Activated naive CD8-positive, alpha-beta T cell treated with anti-CD3 and anti-CD28 coated beads, Interleukin-2, amount 50 U/mL, for 16 hours (primary cell): ENCODE results near the gene WDR37.

ENCODE experiments used
- DNase-seq: peaks from one replicate; pipeline ENCODE4 v3.0.0-alpha.2; 2020; ENCODE audit warnings: low read depth, low spot score

Gene WDR37

DNA sequence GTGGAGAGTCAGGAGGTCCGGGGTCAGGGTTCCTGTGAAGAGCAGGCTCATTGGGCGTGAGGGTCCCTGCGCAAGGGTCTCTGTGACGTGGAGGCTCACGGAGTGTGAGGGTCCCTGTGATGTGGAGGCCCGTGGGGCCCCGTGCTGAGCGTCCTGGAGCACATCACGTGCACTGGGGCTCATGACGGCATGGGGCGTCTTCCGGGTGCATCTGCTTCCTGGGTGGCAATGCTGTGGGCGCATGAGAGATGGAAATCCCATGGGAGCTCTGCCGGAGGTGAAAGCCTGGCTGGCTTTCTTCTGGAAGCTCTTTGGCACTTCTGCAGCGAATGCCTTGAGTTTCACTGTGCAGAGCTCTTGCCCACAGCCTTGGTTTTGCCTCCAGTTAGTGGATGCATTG lies 71.4 kb downstream of the WDR37 start:
- DNase-seq = no peak

DNA sequence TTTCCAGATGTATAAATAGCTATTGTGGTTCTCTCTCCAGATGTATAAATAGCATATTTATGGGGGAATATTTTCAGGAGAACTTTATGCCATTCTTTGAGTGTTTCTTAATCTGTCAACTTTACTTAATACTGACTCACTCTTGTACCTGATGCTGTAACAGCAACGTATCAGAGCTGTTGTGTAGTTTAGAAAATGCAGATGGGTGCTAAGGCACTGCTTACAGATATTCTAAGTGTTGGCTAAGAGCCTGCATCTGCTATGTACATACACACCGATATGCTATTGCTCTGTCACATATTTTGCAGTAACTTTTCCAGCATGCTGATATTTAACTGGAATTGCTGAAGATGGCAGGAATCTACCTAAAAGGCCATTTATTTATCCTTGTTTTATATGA lies 71.9 kb downstream of the WDR37 start:
- no peak for DNase-seq

DNA sequence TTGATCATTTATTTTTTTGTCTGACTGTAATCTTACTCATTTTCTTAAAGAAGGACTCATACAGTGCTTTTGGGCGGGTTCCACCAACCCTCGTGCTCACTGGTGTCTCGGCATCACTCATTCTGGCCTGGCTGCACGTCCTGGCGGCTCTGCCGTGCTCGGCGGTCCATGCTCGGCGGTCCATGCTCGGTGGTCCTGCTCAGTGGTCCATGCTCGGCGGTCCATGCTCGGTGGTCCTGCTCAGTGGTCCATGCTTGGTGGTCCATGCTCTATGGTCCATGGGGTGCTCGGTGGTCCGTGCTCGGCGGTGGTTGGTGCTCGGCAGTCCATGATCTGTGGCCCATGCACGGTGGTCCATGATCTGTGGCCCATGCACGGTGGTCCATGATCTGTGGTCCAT lies 72.5 kb downstream of the WDR37 start:
- no peak for DNase-seq

DNA sequence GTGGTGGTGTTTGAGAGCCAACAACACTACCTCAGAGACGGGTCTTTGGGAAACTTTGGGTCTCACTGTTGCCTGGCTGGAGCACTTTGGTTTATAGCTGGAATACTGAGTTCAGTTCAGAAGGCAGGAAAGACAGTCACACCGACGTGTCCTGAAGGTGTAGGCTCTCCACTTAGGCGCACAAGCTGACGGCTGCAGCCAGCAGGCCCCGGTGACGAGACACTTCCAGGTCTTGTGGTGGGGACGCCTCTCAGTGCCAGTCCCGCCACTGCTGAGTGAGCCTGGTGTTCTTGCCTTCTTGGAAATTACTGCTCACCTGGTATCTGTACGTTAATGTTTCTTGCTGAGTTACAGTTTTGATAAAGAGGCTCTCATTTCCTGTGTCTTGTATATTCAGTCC lies 74.0 kb downstream of the WDR37 start:
- no peak for DNase-seq

DNA sequence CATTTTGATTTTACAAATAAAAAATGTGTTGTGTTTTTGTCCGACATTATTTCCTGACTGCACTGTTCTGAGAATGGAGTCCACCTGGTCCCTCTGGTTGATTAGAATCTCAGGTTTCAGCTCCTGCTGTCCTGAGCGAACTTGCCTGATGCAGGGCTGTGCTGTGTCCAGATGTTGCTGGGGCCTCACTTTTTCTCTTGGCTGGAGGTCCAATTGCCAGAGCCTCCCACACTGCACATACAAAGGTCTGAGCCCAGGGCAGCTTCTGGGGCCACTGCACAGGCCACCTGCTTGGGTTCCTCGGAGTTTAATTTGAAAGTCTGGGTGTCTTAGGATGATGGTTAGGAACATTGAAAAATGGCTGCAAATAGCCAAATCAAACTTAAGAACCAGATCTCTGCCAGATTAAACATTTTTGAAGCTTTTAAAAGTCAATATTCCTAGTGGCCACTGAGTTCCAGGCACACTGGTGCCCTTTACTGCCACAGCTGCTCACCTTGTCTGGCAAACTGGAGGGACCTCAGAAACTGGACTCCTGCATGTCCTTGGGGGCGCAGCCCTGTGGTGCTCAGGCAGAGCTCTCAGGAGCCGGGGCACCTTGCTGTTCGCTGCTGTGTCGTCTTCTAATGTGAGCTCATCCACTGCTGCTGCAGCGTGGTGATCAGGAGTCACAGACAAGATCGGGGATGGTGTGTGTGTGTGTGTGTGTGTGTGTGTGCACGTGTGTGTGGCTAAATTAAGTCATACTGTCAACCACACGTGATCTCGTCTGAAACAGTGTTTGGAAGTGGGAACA lies 75.0 kb downstream of the WDR37 start:
- DNase-seq = no peak

DNA sequence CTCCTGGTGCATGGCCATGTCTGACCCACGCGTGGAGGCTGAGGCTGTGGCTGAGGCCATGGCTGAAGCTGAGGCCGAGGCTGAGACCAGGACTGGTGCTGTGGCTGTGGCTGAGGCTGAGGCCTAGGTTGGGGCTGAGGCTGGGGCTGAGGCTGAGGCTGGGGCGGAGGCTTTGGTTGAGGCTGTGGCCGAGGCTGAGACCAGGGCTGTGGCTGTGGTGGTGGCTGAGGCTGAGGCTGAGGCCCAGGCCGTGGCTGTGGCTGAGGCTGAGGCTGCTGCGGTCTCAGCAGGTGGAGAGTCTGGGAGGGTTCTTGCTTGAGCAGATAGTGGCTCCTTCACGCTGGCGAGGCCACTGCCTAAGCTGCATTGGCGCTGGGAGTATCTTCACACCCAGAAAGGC lies 76.4 kb downstream of the WDR37 start:
- no peak for DNase-seq

DNA sequence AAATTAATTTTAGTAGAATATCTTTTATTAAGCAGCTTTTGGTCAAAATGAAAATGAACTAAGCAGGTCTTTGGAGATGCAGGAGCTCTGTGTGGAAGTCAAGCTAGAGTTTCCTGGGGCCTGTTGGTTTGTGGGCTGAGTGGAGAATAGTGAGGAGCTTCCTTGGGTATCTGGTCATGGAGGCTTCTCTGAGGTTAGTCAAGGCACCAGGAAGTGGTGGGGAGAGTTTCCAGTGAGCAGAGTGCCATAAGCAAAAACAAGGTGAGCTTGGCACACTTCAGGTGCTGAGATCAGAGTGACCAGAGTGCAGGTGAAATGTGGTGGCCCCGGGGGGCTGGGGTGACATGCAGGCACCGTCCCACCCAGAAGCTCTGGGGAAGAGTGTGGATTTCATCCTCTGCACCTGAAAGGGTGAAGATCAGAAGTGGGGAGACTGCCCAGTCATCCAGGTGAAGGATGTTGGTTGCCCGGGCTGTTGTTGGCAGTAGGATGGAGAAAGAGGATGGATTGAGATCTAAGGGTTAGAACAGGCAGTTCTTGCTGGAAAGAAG lies 77.4 kb downstream of the WDR37 start:
- DNase-seq = no peak

DNA sequence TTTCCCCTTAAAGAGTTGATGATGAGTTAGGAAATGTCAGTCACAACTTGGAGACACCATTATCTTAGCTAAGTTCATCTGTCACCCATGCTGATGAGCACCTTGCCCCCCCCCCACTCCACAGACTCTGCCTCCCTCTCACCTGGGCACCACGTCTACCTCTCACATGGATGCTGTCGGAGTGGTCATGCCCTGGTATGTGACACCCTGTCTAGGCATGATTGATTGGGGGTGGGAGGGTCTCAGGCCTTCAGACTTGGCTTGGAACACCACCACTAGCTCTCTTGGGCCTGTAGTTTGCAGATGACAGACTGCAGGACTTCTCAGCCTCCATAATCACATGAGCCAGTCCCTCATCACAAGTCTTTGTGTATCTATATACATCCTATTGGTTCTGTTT lies 78.0 kb downstream of the WDR37 start:
- DNase-seq = no peak

DNA sequence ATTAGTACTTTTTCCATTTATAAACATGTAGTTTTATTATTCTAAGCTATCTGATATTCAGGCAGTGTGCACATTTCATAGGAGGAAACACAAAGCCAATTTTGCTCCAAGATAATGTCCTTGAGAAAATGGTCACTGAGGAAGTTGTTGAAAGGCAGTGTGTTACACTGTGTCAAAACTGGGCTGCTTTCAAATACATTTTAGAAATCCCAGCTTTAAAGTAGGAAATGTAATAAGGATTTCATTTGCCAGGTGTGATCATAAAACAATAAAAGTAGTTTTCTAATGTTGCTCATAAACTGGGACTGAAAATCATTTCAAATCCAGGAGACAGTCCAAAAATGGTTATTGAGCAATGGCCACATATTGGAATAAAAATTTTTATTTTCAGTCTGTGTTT lies 80.1 kb downstream of the WDR37 start:
- DNase-seq = no peak

DNA sequence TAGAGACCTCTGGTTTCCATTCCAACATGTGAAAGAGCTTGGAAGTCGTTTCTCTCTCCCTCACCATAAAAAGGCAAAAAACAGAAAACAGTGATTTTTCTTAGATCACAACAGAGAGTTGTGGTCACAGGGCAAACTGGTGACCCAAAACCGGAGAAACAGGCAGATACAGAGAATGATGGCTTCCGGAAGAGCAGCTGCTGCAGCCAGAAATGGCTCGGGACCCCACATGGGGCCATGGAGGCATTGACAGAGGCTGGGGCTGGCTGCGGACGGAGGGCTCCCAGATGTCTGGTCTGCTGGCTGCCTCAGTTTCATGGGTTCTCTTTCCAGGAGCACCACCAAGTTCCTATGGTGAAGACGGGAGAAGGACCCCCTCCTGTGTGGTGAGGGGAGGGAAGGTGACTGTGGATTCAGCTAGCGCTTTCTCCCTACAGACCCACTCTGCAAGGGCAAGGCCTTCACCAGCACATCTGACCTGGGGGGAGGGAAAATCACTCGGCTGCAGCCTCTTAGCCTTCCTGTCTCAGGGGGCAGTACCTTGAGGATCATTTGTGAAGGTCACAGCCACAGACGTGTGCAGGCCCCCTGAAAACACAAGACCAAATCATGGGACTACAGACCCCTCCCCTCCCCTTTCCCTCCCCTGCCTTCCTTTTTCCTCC lies 81.4 kb downstream of the WDR37 start:
- DNase-seq = no peak

DNA sequence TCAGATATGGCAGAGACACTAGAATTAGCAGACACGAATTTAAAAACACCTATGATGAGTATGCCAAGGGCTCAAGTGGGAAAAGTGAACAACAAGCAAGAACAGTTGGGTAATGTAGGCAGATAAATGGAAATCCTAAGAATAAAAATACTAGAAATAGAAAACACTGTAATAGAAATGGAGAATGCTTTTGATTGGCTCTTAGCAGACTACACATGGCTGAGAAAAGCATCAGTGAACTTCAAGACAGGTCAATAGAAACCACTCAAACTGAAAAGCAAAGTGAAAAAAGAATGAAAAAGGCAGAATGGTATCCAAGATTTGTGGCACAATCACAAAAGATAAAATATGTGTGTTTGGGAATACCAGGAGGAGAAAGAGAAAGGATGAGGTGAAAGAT lies 82.3 kb downstream of the WDR37 start:
- DNase-seq = no peak

DNA sequence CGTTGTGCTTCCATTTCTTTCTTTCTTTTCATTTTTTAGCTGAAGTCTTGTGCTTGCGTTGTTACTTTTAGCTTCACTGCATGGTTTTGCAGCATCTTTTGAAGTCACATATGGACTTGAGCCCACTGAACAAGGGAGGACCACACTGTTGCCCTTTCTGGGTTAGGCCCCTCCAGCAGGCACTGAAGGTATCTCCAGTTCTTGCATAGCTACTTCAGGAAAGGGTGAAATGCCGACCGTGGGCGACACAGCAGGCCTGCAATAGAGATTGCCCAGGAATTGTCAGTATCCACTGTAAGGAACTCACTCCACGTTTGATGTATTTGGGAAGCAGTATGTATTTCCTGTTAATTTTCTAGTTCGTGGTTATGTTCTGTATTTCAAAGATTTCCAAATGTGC lies 85.1 kb downstream of the WDR37 start:
- DNase-seq = no peak

DNA sequence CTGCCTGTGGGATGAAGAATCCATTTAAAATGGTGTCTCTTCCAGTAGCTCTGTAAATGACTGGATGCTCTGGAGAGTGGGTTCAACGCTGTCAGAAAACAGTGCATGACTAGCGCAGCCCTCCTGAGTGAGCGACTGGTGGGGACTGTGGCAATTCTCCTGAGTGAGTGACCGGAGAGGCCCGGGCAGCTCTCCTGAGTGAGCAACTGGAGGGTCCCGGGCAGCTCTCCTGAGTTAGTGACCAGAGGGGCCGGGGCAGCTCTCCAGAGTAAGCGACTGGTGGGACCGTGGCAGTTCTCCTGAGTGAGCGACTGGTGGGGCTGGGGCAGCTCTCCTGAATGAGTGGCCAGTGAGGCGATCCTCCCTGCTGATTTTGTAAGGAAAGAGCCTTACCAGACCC lies 85.5 kb downstream of the WDR37 start:
- DNase-seq = no peak

DNA sequence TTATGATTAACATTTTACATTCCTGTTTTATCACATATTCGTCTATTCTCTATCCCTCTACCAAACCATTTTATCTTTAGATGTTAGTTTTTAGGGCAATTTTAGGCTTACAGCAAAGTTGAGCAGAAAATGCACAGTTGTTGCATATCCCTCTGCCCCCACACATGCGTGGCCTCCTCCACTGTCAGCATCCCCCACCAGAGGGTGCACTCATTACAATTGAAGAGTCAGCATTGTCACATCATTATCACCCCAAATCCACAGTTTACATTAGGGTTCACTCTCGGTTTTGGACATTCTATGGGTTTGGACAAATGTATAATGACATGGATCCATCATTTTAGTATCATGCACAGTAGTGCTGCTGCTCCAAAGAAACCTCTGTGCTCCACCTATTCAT lies 86.4 kb downstream of the WDR37 start:
- no peak for DNase-seq

DNA sequence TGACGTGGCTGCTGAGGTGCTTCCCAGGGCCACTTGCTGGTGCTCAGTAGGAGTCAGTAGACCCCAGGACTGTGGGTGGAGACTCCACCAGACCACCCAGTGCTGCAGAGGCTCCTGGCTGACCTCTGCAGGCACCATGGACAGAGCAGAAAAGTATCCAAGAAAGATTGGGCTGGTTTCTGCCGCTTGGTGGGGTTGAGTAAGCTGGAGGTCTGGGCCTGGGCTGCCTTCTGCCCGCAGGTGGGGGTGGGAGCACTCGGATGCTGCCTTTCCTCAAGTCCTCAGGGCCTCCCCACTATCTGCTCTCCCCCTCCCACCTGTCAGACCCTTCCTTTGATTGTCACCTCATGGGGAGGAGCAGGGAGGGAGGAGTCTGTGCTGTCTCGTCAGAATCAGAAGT lies 91.6 kb downstream of the WDR37 start:
- no peak for DNase-seq

DNA sequence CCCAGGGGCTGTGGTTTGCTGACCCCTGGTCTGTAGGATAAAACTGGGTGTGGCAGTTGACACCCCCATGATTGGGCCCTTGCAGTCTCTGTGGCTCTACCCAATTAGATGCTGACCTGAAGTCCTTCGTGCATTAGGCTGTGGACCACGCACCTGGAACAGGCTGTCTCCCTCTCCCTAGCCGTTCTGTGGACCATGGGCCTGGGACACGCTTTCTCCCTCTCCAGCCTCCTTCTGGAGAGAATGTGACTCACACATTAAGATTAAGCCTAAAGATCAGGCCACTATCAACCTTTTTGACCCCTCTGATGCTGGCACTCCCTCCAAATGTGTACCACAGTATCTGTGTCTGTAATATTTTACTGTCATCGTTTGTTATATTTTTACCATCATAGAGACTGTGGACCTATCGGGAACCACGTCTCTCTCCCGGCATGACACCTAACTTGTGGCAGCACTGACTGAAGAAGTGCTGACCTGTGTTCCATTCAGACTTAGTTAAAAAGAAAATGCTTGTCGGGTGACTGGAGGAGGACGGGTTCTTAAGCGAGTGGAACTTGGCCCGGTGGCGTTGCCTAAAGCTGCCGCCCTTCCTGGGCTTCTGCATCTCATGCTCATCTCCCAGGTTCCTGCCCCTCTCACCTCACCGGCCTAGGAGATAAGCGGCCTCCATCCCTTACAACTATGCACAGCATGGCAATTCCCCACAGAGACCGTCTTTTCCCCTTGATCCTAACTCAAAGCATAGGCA lies 92.8 kb downstream of the WDR37 start:
- no peak for DNase-seq

DNA sequence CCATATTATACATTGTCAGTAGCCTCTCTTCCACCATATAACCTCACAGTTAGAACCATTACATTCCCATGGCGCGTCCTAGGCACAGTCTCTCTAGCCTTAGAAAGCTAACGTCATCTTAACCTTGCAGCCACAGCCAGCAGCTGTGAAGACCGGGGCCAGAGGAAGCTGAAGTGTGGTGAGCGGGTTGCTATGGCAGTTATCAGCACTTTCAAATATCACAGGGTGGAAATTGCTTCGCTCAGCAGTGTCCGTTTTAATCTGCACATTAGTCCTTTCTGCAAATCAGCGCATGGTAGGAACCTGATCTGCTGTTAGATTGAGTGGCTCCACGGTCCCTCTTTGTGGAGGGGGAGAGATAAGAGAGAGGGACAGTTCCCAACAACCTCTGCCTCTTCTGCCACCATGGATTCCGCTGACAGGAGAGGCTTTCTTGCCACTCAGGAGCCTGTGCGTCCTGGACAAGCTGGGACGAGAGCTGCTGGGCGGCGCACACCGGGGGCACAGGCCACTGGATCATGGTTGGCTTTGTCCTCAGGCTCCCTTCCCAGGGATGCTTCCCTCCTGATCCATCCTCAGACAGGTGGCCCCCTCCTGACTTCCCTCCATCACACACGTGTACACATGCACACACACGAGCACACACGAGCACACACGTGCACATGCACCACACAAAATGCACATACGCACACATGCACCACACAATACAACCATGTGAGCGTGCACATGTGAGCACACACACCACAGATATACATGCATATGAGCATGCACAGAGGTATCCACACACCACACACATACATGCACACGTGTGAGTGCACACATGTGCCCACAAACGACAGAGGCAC lies 93.8 kb downstream of the WDR37 start:
- no peak for DNase-seq

DNA sequence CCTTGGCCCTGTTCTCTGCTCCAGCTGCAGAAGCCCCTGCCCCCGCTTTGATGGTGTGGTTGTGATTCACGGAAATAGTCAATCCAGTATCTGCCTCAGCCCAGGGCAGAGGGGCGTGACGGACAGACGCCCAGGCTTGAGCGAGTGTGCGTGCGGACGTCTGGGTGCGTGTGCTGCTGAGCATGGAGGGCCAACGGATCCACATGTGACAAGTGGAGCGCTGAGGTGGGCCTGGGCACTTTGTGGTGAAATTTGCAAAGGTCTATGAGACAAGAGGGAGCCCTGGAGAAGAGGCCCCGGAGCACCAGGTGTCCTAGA lies 94.4 kb downstream of the WDR37 start:
- no peak for DNase-seq

DNA sequence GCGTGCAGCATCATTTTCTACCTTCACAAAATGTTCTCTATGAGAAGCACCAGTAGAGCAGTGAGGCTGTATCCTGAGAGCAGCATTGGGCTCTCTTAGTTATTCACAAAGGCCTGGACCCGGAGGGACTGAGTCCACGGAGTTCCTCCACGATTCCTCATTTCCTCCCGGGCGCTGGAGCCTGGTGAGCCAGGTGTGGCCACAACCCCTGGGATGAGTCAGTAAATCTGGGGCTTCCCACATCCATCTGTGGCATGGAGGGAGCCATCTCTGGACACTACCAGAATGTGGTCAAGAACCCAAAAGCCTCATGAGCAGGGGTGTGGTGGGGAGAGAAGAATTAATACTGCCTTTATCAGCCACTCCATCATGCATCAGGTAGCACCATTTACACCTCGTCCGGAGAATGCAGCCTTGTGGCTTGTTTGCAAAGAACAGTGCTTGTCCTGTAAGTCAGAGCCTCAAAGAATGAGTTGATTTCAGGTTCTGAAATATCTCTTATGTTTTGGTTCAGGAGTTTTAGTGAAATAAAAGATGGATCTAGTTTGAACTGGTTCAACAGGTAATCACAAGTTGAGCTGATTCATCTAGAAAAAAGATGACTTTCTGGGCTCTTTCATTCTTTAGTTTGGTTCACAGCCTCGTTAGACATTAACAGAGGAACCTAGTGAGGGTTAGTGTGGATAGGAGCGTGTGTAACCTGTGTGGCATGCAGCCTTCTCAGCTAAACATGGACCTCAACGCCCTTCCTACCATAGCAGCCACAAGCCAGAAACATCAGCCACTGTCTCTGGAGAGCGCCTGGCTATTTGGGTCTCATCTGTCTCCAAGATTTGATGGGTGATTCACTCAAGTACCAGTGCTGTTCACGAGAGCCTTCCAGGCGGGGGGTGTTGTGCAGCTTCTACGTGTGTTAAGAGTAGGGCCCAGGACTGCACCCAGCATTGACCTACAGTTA lies 95.2 kb downstream of the WDR37 start:
- no peak for DNase-seq

DNA sequence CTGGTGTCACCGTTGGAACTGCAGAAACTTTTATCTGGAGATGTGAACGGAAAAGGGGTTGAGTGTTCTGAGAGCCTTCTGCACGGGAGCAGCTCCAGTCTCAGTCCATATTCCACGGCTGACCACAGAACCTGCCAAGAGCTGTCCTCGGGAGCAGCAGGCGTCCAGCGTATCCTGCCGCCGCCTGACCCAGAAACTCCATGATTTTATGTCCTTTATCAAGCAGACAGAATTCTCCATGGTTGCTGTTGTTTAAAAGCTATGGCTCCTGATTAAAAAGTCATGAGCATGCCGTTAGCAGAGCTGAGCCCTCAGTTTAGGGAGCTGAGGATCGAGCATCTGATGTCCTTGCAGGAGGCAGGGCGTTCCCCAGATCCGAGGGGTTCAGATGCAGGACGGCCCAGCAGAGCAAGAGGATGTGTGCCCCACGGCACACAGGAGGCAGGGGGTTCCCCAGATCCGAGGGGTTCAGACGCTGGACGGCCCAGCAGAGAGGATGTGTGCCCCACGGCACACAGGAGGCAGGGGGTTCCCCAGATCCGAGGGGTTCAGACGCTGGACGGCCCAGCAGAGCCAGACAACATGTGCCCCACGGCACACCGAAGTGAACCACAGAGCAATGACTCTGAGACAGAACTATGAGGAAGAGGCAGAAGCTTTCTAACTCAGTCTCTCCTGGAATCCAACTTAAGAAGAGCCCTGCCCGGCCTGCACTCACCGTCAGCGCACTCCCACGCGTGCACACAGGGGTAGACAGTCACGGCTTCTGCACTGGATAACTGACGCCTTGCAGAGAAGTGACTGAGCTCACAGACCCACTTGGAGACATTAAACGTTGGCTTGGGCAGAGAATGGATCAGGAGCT lies 96.4 kb downstream of the WDR37 start:
- no peak for DNase-seq
